ENCODE results near the gene PSPC1.
"Not testable (repeated sequence)": the region's sequence is repeated elsewhere in the genome, so short reads cannot be mapped to it uniquely, and the experiment has no call there.

The PSPC1 gene

DNA sequence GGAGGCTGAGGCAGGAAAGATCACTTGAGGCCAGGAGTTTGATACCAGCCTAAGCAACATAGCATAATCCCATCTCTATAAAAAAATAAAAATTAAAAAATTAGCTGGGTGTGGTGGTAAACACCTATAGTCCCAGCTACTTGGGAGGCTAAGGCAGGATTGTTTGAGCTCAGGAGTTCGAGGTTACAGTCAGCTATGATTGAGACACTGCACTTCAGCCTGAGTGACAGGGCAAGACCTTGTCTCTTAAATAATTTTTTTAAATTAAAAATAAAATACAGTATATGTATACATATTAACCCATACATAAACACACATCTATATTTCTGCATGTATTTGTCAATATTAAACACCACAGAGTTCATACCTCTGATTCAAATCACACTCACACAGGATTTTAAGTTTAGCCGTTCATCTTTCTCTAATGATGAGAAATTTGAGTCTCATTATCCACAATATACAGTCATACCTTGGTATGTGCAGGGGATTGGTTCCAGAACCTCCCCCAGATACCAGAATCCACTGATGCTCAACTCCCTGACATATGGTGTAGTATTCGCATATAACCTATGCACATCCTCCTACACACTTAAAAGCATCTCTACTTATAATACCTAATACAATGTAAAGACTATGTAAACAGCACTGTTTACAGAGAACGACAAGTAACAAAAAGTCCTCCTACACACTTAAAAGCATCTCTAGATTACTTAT, 44.7 kb downstream of the PSPC1 start:
- H3K4me1 ChIP-seq (ENCODE audit: control insufficient read depth, insufficient read depth, low read length): no peaks in the 10 kb centered on the region
- H3K9ac ChIP-seq (ENCODE audit: low read depth, low read length): no peak overlapping the region
- H3K4me2 ChIP-seq (ENCODE audit: low read length): no peak overlapping the region
- peaks cover 41% of the 10 kb centered on the region for H3K36me3 ChIP-seq (ENCODE audit: insufficient read depth, low read length)
- H3K27me3 ChIP-seq (ENCODE audit: control insufficient read depth, insufficient read depth, low read length): no peaks in the 10 kb centered on the region
- no peak overlapping the region for H3K4me3 ChIP-seq (ENCODE audit: low read length)
- no peaks in the 10 kb centered on the region for H3K9me3 ChIP-seq (replicated peaks; ENCODE audit: low read length)

DNA sequence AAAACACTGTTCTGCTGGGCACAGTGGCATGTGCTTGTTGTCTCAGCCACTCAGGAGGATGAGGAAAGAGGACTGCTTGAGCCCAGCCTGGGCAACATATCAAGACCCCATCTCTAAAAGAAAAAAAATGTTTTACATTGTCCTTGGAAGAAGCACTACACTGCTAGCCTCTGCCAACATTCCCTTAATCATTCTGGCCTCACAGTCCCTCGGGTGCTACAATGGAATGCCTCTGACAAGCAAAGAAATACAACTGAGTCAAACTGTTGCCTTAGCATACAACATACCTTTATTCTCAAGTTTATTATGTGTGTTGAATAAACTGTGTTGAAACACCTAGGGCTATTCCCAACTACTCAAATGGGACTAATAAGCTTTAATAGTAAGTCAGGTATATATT, 56.1 kb downstream of the PSPC1 start:
- Histone ChIP-seq H3K9me3 (replicated peaks; ENCODE audit: low read length) (no peaks in the 10 kb centered on the region), H3K9ac (ENCODE audit: low read depth, low read length) (no peak overlapping the region), H3K4me2 (ENCODE audit: low read length) (no peak overlapping the region), H3K27me3 (ENCODE audit: control insufficient read depth, insufficient read depth, low read length) (no peaks in the 10 kb centered on the region), H3K36me3 (ENCODE audit: insufficient read depth, low read length) (peaks cover 43% of the 10 kb centered on the region), H3K4me1 (ENCODE audit: control insufficient read depth, insufficient read depth, low read length) (no peaks in the 10 kb centered on the region), H3K4me3 (ENCODE audit: low read length) (no peak overlapping the region)

DNA sequence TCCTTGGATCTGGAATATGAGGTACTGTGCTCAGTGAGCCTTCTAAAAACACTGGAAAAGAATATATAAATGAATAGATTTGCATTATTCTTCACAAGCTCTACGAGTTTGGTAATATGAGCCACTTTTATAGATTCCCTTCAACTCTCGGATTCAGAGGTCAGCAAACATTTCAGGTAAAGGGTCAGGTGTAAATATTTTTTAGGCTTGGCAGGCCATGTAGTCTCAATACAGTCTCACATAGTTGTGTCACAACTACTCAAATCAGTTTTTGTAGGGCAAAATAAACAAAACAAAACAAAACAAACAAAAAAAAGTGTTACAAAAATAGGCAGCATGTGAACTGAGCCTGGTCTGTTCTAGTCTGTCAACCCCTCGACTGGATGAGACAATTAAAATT, 57.4 kb downstream of the PSPC1 start:
- no peaks in the 10 kb centered on the region for H3K9me3 ChIP-seq (replicated peaks; ENCODE audit: low read length)
- no peak overlapping the region for H3K4me2 ChIP-seq (ENCODE audit: low read length)
- H3K4me3 ChIP-seq (ENCODE audit: low read length): no peak overlapping the region
- no peaks in the 10 kb centered on the region for H3K4me1 ChIP-seq (ENCODE audit: control insufficient read depth, insufficient read depth, low read length)
- H3K9ac ChIP-seq (ENCODE audit: low read depth, low read length): no peak overlapping the region
- H3K27me3 ChIP-seq (ENCODE audit: control insufficient read depth, insufficient read depth, low read length): no peaks in the 10 kb centered on the region
- H3K36me3 ChIP-seq (ENCODE audit: insufficient read depth, low read length): peaks cover 38% of the 10 kb centered on the region

DNA sequence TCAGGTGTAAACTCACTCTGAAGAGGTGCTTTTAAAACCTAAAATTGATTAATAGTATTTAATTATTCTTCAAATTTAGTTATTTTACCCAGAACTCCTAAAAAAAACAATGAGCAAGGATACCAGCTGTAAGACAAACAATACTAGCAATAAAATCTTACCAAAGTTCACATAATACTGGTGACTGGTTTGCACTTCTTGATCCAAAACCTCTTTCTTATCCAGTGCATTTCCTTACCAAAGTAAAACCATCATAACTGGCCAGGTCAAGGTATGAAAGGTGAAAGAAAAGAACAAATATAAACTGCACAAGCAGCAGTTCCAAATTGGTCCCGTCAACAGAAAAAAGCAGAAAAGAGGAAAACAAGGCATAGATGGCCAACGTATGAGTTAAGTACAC, 62.7 kb downstream of the PSPC1 start:
- Histone ChIP-seq H3K4me3 (ENCODE audit: low read length) (no peak overlapping the region), H3K9ac (ENCODE audit: low read depth, low read length) (no peak overlapping the region), H3K4me1 (ENCODE audit: control insufficient read depth, insufficient read depth, low read length) (no peaks in the 10 kb centered on the region), H3K4me2 (ENCODE audit: low read length) (no peak overlapping the region), H3K36me3 (ENCODE audit: insufficient read depth, low read length) (peaks cover 12% of the 10 kb centered on the region), H3K27me3 (ENCODE audit: control insufficient read depth, insufficient read depth, low read length) (no peaks in the 10 kb centered on the region), H3K9me3 (replicated peaks; ENCODE audit: low read length) (no peaks in the 10 kb centered on the region)

DNA sequence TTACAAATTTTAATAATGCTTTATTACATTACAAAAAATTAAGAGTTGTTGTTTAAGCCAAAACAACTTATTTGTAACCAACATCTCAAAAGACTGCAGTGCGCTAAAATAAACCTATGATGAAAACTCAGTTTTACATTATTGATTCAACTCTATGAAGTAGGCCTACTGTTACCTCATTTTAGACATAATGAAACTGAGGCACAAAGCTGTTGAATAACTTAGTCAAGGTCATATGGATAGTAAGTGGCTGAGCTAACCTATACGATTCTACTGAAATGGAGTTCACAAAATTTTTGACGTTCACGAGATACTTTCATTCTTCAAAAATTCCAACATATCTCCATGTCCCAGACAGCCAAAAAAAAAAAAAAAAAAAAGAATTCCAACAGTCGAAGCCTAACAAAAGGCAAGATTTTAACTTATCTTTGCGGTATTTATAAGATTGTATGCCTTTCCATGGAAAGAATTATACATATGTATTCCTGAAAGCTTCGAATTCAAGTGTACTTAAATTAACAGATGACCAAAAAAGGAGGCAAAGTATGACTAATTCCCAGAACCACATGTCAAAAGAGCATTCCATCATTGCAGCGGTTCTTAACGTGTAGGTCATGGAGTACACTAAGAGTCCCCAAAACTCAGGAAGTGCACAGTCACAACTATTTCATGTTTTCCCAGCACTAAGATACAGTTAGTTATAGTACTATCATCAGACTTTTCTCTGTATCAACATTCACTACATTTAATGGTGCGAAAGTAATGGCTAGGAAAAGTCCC, 69.4 kb downstream of the PSPC1 start:
- Histone ChIP-seq H3K9ac (ENCODE audit: low read depth, low read length) (no peak overlapping the region), H3K36me3 (ENCODE audit: insufficient read depth, low read length) (peaks cover 13% of the 10 kb centered on the region), H3K27me3 (ENCODE audit: control insufficient read depth, insufficient read depth, low read length) (no peaks in the 10 kb centered on the region), H3K4me1 (ENCODE audit: control insufficient read depth, insufficient read depth, low read length) (no peaks in the 10 kb centered on the region), H3K4me3 (ENCODE audit: low read length) (no peak overlapping the region), H3K4me2 (ENCODE audit: low read length) (no peak overlapping the region), H3K9me3 (replicated peaks; ENCODE audit: low read length) (no peaks in the 10 kb centered on the region)

DNA sequence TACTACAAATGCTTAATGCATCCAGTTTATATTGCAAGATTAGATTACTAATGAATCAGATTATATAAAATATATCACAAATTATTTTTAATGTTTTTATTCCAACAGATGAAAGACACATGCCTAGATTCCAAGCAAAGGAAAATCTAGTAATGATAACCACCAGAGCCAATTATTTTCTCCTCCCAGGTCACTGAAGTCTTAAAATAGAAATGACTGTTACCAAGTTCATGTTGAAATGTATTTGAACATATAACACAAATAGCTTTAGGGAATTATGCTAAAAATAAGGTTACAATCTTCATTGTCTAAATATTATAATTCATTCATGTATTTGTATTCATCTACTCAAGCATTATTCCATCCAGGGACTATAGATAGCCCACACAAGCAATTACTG, 73.0 kb downstream of the PSPC1 start:
- H3K4me2 ChIP-seq (ENCODE audit: low read length); H3K4me3 ChIP-seq (ENCODE audit: low read length); H3K27me3 ChIP-seq (ENCODE audit: control insufficient read depth, insufficient read depth, low read length); H3K36me3 ChIP-seq (ENCODE audit: insufficient read depth, low read length); H3K4me1 ChIP-seq (ENCODE audit: control insufficient read depth, insufficient read depth, low read length); H3K9me3 ChIP-seq (replicated peaks; ENCODE audit: low read length); H3K9ac ChIP-seq (ENCODE audit: low read depth, low read length): not testable (repeated sequence)

DNA sequence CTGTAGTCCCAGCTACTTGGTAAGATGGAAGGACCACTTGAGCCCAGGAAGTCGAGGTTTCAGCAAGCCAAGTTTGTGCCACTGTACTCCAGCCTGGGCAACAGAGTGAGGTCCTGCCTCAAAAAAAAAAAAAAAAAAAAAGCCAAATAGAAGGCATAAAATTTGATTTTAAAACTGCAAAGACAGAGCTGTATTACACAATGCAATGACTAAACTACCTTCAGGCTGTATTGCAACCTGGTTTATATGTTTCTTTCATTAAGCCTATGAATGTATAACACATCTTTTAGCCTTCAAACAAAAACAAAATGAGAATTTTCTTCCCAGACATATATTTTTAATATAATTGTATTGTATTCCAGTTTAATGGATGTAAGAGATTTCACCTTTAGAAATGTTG, 73.7 kb downstream of the PSPC1 start:
- not testable (repeated sequence) for H3K9me3 ChIP-seq (replicated peaks; ENCODE audit: low read length); H3K27me3 ChIP-seq (ENCODE audit: control insufficient read depth, insufficient read depth, low read length); H3K9ac ChIP-seq (ENCODE audit: low read depth, low read length); H3K4me2 ChIP-seq (ENCODE audit: low read length); H3K36me3 ChIP-seq (ENCODE audit: insufficient read depth, low read length); H3K4me3 ChIP-seq (ENCODE audit: low read length); H3K4me1 ChIP-seq (ENCODE audit: control insufficient read depth, insufficient read depth, low read length)

DNA sequence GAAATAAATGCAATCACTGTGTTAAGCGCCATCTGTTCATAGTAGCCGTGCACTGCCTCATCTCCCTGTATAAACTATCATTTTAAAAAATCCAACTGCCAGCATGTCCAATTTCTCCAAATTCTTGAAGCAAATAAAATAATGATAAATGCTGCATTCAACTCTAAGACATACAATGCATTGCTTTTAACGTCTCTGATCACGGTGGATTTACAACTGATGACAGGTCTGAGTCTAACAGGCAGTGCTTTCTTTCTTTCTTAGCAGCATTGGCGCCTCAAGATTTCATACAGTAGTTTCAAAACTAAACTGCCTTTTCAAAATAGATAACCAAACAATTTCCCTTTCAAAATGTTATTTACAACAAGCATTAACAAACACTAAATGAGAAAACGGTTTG, 78.5 kb downstream of the PSPC1 start:
- H3K4me2 ChIP-seq (ENCODE audit: low read length); H3K4me3 ChIP-seq (ENCODE audit: low read length); H3K9me3 ChIP-seq (replicated peaks; ENCODE audit: low read length); H3K36me3 ChIP-seq (ENCODE audit: insufficient read depth, low read length); H3K27me3 ChIP-seq (ENCODE audit: control insufficient read depth, insufficient read depth, low read length); H3K9ac ChIP-seq (ENCODE audit: low read depth, low read length): not testable (repeated sequence)
- H3K4me1 ChIP-seq (ENCODE audit: control insufficient read depth, insufficient read depth, low read length): peaks cover 11% of the 10 kb centered on the region

DNA sequence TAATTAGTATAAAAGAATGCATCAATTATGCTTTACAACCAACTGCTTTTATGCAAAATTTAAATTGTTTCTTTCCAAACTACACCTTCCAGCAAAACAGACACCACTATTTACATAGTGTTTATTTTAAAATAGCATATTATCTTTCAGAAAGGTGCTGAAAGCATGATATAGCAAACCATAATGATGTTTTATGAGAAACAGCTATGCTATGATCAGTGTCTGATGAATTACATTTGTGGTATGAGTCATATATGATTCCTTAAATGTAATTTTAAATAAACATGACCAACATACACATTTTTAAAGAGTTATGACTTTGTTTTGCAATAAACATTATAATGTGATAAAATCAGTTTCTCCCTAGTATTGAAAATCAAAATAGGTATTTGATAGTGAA, 81.1 kb downstream of the PSPC1 start:
- H3K9me3 ChIP-seq (replicated peaks; ENCODE audit: low read length); H3K4me3 ChIP-seq (ENCODE audit: low read length); H3K4me2 ChIP-seq (ENCODE audit: low read length); H3K27me3 ChIP-seq (ENCODE audit: control insufficient read depth, insufficient read depth, low read length); H3K36me3 ChIP-seq (ENCODE audit: insufficient read depth, low read length); H3K9ac ChIP-seq (ENCODE audit: low read depth, low read length): not testable (repeated sequence)
- H3K4me1 ChIP-seq (ENCODE audit: control insufficient read depth, insufficient read depth, low read length): peaks cover 11% of the 10 kb centered on the region

DNA sequence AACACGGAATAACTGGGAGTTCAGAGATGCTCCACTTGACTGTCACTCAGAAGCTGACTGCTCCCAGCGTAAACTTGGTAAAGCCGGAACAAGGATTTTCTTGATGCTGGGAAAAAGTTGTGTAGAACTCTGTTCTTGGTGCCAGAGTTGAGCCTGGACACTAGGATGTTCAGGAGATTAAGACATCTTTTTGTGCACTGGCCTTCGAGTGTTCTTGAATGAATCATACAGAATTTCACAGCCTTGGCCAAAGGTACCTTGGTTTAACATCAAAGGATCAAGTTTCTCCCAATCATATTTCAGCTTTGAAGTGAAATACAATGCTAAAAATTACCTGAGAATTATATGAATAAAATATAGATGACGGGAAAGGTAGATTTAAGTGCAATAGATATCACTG, 81.8 kb downstream of the PSPC1 start:
- not testable (repeated sequence) for H3K4me3 ChIP-seq (ENCODE audit: low read length); H3K9me3 ChIP-seq (replicated peaks; ENCODE audit: low read length); H3K27me3 ChIP-seq (ENCODE audit: control insufficient read depth, insufficient read depth, low read length); H3K4me2 ChIP-seq (ENCODE audit: low read length); H3K9ac ChIP-seq (ENCODE audit: low read depth, low read length); H3K36me3 ChIP-seq (ENCODE audit: insufficient read depth, low read length)
- H3K4me1 ChIP-seq (ENCODE audit: control insufficient read depth, insufficient read depth, low read length): peaks cover 11% of the 10 kb centered on the region

DNA sequence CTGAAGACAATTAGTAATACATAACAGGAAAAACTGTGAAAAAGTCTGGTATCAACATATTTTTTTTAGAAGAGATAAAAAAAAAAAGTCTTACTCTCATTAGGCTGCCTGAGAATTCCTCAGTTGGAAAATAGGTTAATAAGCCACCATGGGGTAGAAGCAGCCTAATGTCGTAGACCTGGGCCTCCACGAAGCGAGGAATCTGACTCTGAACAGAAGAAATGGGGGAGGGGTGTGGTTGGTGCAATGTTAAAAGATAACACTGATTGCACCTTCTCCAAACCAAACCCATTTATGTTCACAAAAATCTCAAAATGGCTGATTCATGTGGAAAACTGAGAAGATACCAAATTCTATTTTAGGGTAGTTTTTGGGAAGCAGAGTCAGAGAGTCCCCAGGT, 86.9 kb downstream of the PSPC1 start:
- no peaks in the 10 kb centered on the region for H3K9me3 ChIP-seq (replicated peaks; ENCODE audit: low read length)
- H3K36me3 ChIP-seq (ENCODE audit: insufficient read depth, low read length): no peaks in the 10 kb centered on the region
- peaks cover 10% of the 10 kb centered on the region for H3K4me1 ChIP-seq (ENCODE audit: control insufficient read depth, insufficient read depth, low read length)

DNA sequence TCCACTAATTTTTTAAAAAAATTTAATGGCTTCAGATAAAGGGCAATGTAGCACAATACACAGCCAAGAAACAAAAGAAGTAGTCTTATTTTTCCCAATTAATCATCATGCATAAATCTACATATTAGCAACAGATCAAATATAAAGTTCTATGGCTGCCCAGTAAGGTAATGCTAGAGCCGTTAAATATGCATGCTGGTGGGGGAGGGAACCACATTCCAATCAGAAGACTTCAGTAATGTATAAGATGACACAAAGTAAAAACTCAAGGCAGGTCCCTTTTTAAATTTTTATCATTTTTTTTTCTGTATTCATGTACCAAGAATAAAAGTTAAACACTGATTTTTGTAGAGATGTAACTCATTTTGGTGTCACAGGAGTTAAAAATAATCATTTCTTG, 87.3 kb downstream of the PSPC1 start:
- no peak overlapping the region for H3K4me2 ChIP-seq (ENCODE audit: low read length)
- H3K4me3 ChIP-seq (ENCODE audit: low read length): no peak overlapping the region
- H3K27me3 ChIP-seq (ENCODE audit: control insufficient read depth, insufficient read depth, low read length): no peaks in the 10 kb centered on the region
- no peaks in the 10 kb centered on the region for H3K36me3 ChIP-seq (ENCODE audit: insufficient read depth, low read length)
- no peak overlapping the region for H3K9ac ChIP-seq (ENCODE audit: low read depth, low read length)
- H3K4me1 ChIP-seq (ENCODE audit: control insufficient read depth, insufficient read depth, low read length): peaks cover 10% of the 10 kb centered on the region
- no peaks in the 10 kb centered on the region for H3K9me3 ChIP-seq (replicated peaks; ENCODE audit: low read length)

More for the DNA sequence above, 86.9 kb downstream of the PSPC1 start:
- Histone ChIP-seq H3K4me2 (ENCODE audit: low read length) (no peak overlapping the region), H3K4me3 (ENCODE audit: low read length) (no peak overlapping the region), H3K27me3 (ENCODE audit: control insufficient read depth, insufficient read depth, low read length) (no peaks in the 10 kb centered on the region), H3K9ac (ENCODE audit: low read depth, low read length) (no peak overlapping the region)

Data from skeletal muscle satellite cell (primary cell).